ENCODE data around the gene OR2AT4.

- TF ChIP-seq POLR2A (IDR thresholded peaks at IDR 0.05): no peak
- TF ChIP-seq, protein P1, sequence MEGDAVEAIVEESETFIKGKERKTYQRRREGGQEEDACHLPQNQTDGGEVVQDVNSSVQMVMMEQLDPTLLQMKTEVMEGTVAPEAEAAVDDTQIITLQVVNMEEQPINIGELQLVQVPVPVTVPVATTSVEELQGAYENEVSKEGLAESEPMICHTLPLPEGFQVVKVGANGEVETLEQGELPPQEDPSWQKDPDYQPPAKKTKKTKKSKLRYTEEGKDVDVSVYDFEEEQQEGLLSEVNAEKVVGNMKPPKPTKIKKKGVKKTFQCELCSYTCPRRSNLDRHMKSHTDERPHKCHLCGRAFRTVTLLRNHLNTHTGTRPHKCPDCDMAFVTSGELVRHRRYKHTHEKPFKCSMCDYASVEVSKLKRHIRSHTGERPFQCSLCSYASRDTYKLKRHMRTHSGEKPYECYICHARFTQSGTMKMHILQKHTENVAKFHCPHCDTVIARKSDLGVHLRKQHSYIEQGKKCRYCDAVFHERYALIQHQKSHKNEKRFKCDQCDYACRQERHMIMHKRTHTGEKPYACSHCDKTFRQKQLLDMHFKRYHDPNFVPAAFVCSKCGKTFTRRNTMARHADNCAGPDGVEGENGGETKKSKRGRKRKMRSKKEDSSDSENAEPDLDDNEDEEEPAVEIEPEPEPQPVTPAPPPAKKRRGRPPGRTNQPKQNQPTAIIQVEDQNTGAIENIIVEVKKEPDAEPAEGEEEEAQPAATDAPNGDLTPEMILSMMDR (IDR thresholded peaks at IDR 0.05): no peak
Measured at GRCh38 chr11:75090671-75091177, 6.0 kb downstream of the OR2AT4 start.
